Activated CD4-positive, alpha-beta T cell treated with anti-CD3 and anti-CD28 coated beads for 48 hours (primary cell): Measurements from ENCODE around the gene RPS14.
"Not testable (repeated sequence)": the region's sequence is repeated elsewhere in the genome, so short reads cannot be mapped to it uniquely, and the experiment has no call there.

Experiments used
- DNase-seq: peaks from one replicate; pipeline ENCODE4 v3.0.0-alpha.2; 2020

Gene RPS14

DNA sequence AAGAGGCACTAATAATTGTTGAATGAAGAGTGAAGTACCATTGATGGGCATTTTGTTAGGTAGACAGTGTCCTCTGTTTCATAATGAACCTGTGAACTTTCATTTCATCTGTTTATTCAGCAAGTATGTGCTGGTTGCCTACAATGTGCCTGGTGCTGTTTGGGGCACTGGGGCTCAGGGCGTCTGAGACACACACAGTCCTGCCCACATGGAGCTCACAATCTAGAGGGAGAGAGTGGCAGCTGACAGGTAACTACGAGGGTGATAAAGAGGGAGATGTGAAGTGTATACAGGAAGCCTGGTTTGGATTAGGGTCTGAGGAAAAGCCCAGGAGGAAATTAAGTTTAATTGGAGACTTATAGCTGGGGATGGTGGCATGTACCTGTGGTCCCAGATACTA lies 29.9 kb upstream of the RPS14 start:
- no peak for DNase-seq

DNA sequence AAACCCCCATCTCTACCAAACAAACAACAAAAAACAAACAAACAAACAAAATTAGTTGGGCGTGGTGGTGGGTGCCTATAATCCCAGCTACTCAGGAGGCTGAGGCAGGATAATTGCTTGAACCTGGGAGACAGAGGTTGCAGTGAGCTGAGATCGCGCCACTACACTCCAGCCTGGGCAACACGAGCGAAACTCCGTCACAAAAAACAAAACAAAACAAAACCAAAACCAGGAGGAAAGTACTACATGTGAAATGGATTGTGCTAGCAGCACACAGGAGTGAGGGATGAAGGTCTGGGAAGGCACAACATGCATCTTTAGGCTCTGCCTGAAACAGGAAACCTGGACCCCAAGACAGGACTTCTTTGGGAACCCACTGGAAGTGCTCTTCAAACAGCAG lies 27.0 kb upstream of the RPS14 start:
- not testable (repeated sequence) for DNase-seq

DNA sequence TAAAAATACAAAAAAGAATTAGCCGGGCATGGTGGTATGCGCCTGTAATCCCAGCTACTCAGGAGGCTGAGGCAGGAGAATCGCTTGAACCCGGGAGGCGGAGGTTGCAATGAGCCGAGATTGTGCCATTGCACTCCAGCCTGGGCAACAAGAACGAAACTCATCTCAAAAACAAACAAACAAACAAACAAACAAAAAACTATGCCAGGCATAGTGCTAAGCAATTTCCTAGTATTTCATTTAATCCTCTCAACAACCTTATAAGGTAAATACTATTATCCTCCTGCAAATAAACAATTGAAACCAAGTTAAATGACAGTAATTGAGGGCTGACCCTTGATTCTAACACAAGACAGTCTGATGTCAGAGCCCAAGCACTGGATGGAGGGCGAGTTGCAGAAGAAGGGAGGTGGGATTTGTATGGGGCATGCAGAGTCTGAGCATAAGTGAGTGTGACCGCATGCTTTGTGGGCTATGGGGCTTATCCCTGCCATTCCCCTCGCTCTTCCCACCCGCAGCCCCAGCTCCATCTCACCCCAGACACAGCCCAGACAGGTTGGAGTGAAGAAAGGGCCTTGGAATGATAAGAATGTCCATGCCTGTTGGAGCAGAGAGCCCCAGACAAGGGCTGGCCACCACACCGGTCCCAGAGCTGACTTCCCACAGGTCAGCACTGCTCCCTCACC lies 24.3 kb upstream of the RPS14 start:
- no peak for DNase-seq

DNA sequence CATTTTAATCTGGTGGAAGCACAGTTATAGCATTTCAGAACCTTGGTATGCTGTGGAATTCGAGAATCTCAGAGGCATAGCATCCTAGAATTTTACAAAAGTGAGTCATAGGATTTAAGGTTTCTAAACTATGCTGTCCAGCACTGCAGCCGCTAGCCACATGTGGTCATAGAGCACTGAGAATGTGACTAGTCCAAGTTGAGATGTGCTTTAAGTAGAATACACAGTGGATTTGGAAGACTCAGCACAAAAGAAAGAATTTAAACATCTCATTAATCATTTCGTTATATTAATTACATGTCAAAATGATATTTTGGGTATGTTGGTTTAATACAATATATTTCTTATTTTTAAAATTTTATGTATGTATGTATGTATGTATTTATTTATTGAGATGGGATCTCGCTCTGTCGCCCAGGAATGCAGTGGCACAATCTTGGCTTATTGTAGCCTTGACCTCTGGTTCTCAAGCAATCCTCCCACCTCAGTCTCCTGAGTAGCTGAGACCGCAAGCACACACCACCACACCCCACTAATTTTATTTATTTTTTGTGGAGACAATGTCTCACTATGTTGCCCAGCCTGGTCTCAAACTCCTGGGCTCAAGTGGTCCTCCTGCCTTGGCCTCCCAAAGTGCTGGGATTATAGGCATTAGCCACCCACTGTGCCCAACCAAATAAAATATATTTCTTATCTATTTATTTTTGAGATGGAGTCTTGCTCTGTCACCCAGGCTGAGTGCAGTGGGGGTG lies 20.4 kb upstream of the RPS14 start:
- no peak for DNase-seq

DNA sequence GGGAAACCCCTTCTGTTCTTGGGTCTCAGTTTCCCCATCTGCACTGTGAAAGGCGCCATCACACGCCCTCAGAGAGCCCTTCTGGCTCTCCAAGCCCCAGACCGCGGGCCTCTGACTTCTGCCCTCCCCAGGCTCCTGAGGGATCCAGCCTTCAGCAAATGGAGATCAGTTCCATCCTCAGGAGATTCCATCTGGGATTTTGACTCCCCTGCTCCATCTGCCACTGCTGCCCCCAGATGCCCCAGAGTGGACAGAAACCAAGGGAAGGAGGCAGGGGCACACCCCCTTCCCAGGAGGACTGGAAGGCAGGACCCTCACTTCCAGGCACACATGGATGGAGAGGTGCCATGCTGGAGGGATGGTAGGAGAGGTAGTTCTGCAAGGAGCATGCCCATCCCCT lies 18.7 kb upstream of the RPS14 start:
- no peak for DNase-seq

DNA sequence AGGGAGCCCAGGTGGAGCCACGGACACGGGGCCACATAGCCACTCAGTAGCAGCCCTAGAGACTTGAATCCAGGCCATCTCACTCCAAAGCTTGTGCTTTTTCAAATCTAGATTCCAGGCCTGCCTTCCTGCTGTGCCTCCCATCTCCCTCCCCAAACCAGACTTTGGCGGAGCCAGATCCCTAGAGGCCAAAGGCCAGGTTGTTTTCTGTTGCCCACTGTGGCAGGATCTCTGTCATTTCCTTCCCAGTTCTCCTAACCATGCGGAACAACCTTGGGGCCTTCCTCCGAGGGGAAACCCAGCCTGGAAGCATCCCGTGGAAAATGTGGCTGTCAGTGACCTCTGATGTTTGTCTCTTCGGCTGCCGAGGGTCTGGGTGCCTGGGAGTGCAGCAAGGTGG lies 16.4 kb upstream of the RPS14 start:
- no peak for DNase-seq

DNA sequence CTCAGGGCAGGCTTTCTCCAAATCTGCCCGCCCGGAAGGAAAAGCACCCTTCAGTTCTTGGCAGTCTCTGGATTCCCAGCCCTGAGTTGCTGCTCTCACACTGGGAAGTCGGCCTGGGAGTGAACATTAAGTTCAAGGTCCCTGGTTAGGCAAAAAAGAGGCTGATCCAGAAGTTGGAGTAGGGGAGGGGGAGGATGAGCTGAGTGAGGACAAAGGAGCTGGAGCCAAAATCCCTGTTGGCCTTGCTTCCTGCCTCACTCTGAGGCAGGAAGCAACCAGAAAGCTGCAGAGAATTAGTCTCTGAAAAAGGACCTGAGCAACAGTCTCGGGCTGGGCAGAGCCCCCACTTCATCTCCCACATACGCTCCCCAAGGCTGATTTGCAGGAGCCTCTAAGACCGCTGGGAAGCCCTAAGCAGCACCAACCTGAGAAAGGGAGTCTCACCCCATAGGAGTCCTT lies 15.0 kb upstream of the RPS14 start:
- no peak for DNase-seq

DNA sequence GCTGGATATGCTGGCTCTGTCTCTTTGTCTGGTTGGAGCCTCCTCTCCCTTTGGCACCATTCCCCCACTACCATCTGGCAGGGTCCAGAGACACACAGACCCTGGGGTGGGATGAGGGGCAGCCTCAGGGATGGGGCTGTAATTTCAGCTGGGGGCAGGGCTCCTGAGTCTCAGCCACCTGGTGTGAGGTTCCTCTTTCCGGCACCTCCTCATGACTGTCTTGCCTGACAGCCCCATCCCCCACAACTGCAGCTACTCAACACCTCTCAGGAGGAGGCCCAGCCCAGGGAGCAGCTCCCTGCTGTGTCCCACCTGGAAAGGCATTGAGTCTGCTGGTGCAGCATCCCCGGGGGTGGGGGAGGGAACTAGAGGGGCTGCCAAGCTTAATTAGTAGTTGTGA lies 11.7 kb upstream of the RPS14 start:
- DNase-seq: no peak

DNA sequence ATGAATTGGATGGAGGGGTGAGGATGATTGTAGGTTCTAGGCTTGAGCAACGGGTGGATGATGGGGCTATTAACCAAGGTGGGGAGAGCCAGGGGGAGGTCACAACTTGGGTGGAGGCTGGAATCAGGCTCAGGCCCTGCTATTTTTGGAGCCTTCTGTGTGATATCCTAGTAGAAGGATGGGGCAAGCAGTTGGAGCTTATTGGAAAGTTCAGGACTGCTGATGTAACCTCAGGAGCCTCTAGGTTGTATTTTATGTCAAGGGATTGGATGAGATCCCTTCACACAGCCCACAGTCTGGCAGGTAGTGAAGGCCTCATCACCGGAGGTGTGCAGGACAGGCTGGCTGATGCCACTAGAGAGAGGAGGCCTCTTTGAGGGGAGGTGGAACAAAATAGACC lies 11.2 kb upstream of the RPS14 start:
- DNase-seq: no peak

DNA sequence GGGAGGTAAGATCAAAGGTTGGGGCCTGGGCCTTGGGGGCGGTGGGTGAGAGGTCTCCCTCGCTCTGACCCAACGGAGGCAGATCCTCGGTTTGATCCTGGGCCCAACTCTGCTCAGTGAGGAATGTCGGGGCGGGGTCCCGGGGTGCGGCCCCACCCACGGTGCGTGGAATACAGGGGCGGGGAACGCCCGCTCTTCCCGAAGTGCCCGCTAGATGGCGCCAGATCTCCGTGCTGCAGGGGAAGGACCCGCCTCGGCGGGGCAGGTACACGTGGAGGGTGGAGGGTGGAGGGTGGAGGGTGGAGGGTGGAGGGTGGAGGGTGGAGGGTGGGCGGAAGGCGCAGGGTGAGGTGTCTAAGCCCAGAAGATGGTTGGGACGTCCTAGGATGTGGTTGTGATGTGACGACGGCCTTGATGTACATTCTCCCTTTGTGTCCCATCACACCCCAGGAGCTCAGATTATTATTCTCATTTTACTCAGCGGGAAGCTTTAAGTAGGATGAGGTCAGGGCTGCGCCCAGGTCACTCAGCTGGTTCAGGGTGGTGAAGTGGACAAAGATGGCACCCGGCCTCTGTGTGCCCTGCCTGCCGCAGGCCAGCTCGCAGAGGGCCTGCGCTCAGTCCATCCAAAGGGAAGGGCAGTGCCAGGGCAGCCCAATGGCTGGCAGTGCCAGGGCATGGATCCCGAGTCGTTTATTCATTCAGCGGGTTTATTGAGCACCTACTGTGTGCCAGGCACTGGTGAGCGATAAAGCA lies 9.4 kb upstream of the RPS14 start:
- DNase-seq: peak; percentile 92

DNA sequence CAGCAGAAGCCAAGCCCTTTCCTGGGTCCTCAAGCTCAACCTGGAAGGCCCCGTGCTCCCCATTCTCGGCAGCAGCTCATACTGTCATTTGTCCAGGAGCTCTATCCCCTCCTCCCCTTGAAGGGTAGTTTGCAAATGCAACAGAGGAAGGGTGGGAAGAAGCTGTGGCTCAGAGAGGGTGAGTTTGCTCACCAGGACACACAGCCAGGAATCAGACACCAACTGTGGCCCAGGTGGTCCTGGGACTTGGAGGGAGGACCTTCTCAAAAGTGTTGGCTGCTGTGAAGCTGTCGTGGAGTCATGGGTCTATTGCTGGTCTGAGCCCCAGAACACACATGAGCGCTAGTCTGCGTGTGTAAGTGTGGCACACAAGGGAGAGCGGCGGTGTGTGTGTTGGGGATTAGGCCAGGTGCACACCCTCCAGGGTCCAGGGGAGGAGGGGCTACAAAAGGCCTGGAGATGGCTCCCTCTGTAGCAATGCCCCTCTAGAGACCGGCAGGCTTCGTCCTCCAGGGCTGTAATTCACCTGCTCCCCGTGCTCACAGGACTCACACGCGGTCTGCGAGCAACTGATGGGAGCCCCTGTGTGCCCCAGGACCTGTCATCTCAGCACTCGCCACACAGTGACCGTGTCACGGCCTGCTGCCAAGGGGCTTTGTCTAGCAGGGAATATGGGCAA lies 8.2 kb upstream of the RPS14 start:
- DNase-seq: no peak

DNA sequence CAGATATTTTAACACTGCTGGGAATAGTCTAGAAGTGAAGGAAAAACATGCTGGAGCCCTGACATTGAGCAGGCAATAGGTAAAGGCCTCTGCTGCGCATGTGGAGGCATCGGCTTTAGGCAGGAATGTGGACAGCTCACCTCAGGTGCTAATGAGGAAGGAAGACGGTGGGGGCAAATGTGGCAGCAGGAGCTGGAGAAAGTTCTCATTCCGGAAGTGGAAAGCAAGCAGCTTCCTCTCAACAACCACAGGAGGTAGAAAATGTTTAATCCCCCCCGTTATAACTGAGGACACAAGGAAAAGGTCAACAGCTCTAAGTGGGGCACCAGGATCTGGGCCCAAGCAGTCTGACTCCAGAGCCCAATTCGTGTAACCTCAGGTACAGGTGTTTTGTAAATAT lies 7.6 kb upstream of the RPS14 start:
- DNase-seq: no peak

DNA sequence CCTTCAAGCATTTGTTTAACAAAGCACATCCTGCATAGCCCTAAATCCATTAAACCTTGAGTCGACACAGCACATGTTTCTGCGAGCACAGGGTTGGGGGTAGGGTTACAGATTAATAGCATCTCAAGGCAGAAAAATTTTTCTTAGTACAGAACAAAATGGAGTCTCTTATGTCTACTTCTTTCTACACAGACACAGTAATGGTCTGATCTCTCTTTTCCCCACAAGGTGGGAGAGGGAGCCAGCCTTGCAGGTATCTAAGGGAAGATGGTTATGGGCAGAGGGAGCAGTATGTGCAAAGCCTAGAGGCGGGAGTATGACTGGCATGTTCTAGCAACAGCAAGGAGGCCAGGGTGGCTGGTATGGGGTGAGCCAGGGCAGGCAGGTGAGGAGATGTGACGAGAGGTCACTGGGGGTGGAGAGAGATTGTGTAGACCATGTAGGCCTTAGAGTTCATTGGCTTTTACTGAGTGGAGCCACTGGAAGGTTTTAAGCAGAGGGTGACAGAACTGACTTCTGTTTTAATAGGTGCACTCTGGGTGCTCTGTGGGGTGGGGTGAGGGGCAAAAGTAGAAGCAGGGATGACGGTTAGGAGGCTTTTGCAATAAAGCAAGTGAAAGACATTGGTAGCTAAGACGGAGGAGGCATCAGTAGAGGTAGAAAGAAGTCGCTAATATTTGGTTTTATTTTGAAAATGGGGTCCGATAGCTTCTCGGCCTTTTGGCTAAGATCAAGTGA lies 5.1 kb upstream of the RPS14 start:
- DNase-seq: no peak

DNA sequence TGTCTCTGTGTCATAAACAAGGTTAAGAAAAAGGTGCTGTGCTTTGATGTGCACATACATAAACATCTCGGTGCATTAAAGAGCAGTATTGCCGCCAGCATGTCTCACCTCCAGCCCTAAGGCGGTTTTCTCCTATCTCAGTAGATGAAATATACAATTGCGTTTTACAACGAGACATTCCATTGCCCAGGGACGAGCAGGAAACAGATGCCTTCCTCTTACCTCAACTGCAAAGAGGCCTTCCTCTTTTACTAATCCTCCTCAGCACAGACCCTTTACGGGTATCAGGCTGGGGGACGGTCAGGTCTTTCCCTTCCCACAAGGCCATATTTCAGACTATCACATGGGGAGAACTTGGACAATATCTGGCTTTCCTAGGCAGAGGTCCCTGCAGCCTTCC lies 4.5 kb upstream of the RPS14 start:
- DNase-seq: not testable (repeated sequence)

DNA sequence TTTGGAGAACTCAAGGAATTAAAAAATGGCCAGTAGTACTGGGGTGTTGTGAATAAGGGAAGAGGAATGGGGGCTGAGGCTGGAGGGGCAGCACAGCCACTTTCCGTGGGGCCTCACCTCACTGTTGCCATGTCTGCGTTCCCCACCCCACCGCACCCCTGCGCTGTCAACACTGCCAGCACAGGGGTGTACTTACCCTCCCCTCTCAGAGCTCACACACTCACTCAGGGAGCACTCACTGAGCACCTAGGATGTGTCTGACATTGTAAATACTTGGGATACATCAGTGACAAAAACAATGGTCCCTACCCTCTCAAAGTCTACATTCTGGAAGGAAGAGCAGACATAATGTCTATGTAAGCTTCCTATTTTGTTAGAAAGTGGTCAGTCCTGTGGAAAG lies 3.4 kb upstream of the RPS14 start:
- DNase-seq: no peak

DNA sequence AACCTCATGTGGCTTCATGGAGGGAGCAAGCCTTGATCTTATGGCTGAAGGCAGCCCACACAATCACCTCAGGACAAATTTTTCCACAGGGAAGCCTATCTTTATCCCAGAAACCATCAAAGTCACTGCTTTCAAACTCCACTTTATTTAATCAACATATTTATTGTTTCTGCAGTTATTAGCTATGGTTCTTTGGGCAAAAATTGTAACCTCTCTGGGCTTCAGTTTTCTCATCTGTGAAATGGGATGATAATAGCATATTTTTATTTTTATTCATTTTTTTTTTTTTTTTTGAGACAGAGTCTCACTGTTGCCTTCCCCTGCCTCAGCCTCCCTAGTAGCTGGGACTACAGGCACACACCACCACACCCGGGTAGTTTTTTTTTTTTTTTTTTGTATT lies 2.1 kb upstream of the RPS14 start:
- DNase-seq: no peak

DNA sequence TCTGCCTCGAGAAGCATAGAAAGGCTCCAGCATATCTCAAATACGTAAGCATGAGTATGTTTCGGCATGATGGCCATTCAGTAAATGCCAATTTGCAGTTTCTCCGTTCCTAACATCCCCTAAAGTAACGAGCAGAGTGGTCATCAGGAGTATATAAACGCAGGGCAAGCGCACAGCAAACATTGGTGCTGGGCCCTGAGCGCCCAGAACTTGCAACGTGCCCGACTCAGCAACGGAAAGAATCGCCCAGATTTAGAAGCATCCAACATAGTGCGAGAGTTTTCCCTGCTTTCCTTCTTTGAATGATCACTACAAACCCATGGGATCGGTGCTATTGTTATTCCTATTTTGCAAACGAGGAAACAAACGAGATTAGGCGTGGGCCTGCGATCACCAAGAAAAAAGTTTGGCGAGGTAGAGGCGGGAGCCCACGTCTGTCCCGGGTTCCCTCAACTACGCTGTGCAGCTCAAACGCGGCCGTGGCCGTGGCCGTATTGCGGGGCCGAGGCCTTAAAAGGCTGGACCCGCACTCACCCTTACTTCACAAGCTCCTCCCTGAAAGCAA lies 505 bp downstream of the RPS14 start:
- no peak for DNase-seq

DNA sequence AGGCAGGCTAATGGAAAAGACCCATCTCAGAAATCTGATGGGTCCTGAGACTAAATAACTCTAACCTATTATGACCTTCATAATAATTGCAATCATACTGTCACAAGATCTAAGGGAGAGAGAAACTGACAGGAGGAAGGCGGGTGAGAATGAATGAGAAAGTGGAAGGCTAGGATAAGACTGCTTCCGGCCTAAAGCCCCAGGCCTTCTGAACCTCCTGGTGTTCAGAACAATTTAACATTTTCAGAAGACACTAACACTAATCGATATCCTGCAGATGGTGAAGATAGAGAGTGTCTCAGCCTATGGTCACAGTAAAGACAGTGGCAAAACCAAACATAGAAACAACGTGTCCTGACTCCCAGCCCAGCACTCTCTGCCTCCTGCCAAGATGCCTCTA lies 1.2 kb downstream of the RPS14 start:
- no peak for DNase-seq

DNA sequence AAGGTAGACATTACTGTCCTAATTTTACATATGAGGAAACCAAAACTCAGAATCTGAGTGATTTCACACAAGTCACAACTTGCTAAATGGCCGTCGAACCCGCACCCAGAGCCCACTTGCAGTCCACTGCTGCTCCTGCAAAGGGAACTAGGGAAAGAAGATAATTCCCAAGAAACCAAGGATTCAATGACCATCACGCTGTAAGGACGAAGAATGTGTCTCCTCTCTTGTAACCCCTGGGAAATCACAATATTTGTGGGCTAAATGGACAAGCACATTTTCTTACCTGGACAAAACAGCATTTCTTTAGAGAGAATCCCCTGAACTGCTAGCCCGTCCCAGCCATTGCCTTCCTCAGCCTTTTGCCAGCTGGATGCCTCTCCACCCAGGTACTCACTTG lies 2.4 kb downstream of the RPS14 start:
- no peak for DNase-seq

DNA sequence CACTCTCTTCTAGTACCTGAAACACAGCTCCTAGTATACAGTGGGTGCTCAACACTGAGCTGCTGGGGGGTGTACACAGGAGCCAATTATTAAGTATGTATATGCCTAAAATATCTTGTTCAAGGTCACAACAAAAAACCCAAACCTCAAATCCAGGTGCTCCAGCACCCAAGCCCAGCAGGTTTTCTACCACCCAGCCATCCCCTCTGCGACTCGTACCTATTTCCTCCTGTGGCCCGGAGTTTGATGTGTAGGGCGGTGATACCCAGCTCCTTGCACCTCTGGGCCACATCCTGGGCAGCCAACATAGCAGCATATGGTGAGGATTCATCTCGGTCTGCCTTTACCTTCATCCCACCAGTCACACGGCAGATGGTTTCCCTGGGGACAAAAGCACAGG lies 3.0 kb downstream of the RPS14 start:
- no peak for DNase-seq

DNA sequence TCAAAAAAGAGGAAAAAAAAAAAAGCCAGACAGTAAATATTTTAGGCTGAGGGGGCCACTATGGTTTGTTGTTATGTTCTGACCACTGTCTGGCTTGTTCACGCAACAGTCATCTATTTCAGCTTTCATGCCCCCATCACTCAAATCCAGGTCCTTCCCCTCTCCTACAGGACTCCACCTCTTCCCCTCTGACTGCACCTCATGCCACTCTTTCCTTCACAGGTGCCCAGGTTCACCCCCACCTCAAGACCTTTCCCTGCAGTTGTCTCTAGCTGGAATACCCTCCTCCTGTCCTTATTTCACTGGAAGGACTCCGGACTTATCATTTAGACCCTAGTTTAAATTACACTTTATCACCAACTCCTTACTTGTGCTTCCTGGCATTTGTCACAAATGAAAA lies 3.5 kb downstream of the RPS14 start:
- no peak for DNase-seq

DNA sequence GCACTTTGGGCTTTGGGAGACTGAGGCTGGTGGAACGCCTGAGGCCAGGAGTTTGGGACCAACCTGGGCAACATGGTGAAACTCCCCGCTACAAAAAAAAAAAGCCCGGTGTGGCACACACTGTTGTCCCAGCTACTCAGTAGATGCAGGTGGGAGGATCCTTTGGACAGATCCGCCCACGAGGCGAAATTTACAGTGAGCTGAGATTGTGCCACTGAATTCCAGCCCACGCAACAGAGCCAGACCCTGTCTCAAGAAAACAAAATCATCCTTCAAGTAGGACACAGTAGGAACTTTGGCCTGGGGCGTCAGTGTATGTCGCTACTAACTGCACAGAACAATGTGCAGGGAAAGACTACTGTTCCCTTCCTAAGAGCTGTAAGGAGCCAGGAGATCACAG lies 4.8 kb downstream of the RPS14 start:
- DNase-seq: no peak
